NCI-H226 (cell line): ENCODE data around the gene DVL1.
"Not testable (repeated sequence)": the region's sequence is repeated elsewhere in the genome, so short reads cannot be mapped to it uniquely, and the experiment has no call there.

Experiments used
- DNase-seq: peaks from one replicate; pipeline ENCODE4 v3.0.0-alpha.2; 2015

DVL1 gene

DNA sequence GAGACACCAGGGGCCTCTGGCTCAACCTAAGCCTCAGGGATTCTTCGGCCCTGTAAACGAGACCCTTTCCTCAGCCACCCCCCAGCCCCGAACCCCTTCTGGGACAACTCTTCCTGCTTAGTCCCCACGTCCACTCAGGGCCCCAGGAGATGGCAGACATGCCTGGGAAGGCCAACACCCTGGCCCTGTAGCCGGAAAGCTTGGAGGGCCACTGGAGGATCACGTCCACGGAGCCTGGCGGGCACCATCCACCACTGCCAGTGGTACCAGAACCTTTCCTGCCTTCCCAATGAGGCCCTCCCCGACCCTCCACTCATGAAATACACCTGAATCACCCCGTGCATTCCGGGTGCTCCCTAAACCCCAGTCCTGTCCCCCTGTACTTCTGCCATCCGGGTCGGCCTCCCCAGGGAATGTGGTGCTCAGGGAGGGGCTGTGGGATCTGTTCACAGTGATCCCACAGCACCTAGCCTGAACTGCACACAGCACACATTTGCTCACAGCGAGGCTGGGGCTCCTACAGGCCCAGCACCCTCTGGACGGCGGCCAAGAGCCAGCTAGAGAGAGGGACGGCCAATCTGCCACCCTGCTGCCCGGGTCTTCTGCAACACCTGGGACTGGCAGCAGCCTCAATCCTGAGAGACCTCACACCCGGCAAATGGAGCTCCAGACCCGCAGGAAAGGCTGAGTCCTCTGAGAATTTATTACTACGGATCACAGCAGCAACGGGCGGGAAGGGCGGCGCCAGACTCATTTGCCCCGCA, 24.0 kb upstream of the DVL1 start:
- no peak for DNase-seq

DNA sequence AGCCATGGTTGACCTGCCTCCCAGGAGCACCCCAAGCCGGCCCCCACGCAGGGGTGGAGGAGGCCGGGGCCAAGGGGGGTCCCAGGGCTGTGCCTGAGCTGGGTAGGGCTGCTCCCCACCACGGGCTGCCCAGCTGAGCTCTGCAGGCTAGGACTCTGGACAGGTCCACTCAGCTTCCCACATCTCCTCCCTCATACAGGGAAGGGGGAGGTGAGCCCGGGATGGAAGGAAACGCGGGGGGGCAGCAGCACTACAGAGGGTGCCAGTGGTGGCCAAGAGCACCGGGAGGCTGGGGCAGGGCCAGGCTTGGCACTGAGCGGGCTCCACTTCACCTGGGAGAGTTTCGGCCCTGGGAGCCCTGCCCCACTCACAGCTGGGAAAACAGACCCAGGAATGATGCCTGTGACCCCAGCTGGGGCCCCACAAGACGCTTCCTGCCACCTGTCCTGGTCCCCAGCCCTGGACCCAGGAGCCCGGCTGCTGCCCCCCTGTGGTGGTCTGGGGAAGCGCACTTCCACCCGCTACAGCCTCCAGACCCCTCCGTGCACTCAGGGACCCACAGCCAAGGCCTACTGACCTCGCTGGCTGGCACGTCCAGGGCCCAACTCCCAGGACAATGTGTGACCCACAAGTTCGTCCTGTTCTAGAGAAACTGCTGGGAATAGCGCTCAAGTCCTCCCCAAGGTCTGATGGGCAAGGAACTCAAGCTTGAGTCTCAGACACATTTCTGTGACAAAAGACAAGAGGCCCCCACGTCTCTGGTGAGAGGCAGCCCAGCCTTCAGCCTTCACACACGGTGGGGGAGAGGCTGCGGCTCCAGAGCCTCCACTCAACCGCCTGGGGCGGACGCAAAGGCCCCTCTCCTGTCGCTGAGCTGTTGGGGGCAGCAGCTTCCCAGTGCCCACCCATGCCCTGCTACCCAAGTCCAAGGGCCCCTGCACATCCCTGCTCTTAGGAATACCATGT, 22.8 kb upstream of the DVL1 start:
- DNase-seq = peak; percentile 20

DNA sequence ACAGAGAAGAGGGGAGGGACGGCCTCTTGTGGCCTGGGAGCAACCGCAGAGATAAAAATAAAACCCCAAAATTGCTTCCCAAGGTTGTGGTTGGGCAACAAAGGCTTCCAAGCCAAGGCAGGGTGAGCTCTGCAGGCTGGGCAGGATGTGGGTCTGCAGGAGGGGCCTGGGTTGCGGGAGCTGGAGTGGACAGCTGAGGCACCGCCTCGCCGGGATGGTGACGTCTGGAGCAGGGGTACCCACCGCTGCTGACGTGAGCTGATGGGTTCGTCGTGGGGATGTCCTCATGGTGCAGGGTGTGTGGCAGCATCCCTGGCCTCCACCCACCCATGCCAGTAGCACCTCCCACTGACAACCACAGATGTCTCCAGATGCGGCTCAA, 22.1 kb upstream of the DVL1 start:
- DNase-seq = no peak

DNA sequence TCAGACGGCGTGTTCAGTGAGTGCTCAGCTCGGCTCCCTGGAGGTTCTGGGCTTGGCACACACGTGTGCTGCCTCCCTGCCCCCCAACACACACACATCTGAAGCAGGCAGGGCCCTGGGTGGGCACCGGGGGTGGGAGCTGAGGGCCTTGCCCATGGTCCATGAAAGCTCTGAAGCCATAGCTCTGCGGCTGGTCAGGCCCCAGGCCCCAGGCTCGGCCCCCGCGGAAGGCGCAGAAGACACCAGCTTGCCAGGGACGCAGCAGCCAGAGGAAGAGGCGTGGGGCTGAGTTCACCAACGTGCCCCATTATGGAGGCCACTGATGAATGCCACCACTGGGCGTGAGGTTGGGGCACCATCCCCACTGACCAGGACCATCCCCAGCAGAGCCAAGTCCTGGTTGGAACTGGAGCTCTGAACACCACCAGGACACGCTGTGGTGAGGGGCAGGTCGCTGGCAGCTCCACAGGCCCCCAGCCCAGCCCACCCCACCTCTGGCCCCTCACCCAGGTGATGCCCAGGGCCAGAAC, 21.6 kb upstream of the DVL1 start:
- DNase-seq = no peak

DNA sequence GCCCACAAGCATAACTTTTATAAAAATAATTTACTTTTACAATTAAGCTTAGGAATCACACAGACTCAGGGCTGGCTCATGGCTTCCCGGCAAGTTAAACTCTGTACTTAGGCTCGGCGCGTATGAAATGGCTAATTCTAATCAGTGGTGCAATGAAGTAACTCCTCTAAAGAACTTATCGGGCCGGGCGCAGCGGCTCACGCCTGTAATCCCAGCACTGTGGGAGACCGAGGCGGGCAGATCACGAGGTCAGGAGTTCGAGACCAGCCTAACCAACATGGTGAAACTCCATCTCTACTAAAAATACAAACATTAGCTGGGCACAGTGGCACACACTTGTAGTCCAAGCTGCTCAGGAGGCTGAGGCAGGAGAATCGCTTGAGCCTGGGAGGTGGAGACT, 20.9 kb upstream of the DVL1 start:
- not testable (repeated sequence) for DNase-seq

DNA sequence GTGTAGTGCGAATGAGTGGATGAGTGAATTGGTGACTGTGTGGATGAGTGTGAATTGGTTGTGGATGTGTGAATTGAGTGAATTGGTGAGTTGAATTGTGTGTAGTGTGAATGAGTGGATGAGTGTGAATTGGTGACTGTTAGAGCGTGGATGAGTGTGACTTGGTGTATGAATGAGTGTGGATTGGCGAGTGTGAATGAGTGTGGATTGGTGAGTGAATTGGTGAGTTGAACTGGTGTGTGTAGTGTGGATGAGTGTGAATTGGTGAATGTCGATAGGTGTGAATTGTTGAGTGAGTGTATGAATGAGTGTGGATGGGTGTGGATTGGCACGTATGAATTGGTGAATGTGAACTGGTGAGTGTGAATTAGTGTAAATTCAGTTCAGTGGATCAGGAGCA, 18.1 kb upstream of the DVL1 start:
- DNase-seq = no peak

DNA sequence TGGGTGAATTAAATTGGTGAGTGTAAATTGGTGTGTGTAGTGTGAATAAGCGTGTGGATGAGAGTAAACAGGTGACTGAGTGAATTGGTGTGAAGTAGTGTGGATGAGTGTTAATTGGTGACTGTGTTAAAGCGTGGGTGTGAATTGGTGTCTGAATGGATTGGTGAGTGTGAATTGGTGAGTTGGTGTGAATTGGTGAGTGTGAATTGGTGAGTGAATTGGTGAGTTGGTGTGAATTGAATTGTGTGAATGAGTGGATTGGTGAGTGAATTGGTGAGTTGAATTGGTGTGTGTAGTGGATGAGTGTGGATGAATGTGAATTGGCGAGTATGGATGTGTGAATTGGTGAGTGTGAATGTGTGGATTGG, 17.5 kb upstream of the DVL1 start:
- DNase-seq = no peak

DNA sequence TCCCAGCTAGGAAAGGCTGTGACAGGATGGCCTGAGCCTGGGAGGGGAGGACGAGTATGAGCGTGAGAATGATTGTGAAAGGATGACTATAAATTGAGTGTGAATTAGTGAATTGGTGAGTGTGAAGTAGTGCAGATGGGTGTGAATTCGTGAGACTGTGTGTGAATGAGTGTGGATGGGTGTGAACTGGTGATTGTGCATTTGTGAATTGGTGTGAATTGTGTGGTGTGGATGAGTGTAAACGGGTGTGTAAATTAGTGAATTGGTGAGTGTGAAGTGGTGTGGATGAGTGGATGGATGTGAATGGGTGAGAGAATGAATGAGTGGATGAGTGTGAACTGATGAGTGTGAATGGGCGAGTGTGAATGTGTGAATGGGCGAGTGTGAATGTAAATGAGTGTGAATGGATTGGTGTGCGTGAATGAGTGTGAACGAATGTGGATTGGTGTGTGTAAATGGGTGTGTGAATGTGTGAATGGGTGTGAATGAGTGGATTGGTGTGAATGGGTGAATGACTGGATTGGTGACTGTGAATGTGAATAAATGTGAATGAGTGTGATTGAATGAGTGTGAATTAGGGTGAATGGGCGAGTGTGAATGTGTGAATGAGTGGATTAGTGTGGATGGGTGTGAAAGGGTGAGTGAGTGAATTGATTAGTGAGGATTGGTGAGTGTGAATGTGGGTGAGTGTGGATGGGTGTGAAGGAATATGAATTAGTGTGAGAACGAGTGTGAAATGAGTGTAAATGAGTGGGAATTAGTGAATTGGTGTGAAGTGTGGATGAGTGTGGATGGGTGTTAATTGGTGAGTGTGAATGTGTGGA, 16.9 kb upstream of the DVL1 start:
- no peak for DNase-seq

DNA sequence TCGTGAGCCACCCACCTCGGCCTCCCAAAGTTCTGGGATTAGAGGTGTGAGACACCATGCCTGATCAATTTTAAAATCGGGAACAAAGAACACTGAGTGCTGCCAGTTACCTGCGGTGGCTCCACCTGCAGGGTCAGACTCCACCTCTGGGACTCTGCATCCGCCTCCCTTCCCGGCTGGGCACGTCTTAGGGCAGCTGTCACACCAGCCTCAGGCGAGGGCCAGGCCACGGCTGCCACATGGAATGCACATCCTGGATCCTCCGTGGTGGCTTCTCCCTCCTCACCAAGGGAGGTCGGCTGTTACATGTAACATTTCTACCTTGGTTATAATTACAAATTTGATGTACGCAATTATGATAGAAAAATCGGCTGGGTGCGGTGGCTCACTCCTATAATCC, 15.0 kb upstream of the DVL1 start:
- DNase-seq = no peak

DNA sequence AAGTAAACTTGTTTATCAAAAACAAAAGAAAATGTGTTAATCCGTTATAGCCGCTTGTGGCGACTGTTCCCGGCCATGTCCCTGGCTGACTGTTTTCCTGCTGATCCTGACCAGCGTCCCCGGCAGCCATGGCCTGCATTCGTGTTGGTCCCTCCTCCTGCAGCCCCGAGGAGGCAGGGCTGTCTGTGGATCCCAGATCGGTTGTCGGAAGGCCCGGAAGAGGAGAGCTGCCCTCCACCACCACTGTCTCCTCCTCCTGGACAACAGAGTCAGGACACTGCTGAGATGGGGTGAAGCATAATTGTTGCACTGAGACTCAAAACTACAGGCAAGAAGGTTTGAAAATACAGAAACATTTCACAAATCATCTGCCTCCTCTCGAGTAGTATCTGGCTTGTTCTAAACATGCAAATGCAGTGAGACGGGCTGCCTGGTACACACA, 12.8 kb upstream of the DVL1 start:
- DNase-seq = no peak

DNA sequence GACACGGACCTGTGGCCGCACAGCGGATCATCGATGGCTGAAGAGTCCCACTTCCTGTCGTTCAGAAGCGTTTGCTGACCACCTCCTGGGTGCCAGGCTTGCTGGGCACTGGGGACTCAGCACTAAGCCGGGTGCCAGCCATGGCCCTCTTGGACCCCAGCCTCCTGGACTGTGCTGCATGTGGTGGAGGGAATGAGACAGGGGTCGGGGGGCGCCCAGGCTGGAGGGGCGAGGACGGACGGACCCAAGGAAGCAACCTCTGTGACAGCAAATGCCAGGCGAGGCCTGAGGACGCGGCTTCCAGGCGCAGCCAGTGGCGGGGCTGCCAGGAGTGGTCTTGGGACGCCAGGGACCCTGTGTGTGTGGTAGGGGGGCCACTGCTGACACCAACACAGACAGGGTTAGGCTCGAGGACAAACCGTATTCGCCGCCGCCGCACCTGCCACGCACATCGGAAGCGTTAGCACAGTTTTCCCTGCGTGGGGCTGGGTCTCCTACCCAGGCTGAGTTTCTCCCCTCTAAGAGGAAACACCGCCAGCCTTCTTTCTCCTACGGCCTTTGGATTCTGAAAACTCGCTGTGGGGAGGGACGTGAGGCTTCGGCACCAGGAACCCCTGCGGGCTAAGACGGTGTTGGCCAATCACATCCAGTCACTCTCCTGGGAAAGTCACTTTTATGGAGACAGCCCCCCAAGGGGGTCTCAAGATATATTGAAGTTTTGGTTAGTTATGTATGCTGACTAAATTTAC, 12.2 kb upstream of the DVL1 start:
- no peak for DNase-seq

DNA sequence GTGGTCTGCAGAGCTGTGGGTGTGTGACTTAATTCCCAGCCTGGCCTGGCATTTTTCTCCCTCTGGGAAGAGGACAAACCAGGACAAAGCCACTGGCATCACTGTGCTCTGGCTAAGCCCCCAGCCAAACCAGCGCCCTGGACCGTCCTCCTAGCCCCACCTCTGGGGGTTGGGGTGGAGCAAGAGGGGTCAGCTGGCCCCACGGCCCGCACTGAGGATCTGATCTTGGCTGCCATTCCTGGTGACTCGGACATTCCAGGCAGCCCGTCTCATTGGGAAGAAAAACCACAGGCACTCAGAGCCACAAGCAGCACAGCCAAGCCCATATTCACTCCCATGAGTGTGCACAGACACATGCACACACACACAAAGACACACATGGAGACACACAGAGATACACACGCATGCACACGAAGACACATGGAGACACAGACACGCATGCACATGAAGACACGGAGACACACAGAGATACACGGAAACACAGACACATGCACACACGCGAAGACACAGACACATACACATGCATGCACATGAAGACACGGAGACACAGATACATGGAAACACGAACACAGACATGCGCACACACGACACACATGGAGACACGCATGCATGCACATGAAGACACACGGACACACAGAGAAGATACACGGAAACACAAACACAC, 11.4 kb upstream of the DVL1 start:
- DNase-seq = peak; percentile 88

DNA sequence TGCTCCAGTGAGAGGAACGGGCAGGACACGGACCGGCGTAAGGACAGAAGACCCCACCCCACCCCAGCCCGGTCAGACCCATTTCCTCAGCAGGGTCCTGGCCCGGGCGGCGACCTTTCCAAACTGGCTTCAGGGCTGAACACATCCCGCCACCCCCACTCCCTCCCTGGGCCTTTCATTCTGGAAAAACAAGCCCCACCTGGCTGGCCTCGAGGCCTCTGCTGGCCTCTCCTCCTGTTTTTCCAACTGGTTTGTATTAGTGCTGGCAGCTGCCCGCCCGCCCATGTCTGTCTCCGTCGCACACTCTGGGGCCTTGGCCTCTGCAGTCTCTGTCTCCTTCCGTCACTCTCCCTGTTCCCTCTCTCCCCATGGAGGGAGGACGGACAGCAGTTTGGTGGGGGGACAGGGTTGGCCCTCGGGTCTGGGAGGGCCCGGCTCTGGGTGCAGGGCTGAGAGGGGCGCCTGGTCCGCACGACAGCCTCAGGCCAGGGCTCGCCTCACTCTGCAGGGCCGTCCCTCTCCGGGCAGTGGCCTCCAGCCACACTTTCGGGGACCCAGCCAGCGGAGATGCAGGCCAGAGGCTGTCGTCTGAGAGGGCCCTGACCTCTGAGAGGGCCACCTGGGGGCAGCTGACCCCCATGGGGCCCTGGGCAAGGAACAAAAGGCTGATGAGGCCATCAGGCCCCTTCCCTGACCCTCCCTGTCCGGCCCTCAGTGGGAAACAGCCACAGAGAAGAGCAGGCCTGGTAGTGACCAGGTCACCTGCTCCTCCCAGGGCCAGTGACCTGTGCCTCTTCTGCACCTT, 10.6 kb upstream of the DVL1 start:
- DNase-seq = no peak

DNA sequence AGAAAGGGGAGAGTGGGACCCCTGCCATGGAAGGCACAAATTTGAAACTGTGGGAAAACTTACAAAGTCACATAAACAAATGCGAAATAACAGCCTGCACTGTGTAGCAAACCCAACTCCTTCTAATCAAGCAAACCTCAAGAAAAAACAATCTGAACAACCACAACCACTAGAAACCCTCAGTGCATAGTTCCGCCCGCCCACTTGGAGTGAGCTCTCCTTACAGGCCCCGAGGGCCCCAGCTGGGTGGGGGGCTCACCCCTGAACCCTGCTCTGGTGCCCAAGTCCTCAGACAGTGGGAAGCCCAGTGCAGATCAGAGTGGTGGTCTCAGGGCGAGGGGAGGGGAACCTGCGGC, 10.1 kb upstream of the DVL1 start:
- DNase-seq = no peak

DNA sequence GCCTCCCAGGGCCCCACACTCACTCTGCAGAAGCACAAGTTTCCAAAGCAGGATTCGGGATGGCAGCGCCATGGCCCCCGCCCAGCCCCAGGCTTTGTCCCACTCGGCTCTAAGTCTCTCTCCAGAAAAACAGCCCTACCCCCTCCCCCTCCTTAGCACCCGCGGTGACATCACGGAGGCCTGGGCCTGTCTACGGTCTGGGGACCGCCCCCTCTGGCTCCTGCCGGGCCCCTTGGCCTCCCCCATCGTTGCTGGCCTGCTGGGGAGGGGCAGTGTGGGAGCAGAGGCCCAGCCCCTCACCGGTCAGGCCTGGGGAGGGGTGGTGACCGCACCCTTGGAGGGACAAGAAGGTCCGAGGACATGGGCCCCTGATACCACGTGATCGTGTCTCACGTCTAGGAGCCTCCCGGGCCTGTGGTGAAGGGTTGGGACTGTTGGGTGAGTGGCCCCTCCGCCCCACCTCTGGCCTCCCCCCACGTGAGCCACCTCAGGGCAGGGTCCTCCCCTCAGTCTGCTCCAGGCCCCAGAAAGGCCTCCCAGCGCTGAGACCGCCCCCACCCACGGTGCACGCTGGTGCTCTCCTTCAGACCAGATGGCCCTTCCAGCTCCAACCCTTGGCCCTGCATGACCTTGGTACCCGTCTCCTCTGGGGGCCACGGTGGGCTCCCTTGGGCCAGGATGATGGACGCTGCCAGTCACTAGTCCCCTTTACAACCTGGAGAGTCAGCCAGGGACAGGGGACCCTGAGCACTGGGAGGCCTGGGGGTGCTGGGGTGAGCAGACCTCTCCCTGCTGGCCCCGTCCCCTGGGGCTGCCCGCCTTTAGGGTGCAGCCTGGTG, 9.4 kb upstream of the DVL1 start, which contains the start of gene MXRA8:
Gene MXRA8 (minus strand): TSS at position 123 of the 839 bp plus-strand sequence. CDS start 51 bp downstream, at position 72.
- no peak for DNase-seq

DNA sequence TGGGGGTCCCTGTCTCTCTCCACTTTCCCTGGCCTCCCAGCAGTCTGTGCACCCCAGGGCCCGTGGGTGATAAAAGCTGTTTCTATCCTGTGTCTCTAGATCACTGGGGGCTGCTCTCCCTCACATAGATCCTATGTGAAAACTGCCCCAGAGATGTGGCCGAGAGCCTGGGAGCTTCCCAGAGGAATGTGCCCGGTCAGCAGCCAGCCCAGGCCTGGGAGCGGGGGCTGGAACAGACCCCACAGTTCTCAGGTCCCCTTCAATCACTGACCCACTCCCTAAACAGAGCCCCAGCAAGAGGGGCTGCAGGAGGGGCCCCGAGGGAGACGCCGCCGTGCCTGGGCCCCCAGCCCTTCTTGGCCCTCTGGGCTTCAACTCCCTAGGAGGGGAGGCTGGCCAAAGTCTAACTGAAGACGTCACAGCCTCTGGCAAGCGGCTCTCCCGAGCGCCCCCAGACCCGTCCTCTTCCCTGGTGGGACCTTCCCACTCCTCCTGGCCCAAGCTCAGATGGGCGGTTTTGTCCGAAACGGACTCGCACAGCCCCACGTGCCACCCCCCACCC, 8.7 kb upstream of the DVL1 start:
- no peak for DNase-seq

DNA sequence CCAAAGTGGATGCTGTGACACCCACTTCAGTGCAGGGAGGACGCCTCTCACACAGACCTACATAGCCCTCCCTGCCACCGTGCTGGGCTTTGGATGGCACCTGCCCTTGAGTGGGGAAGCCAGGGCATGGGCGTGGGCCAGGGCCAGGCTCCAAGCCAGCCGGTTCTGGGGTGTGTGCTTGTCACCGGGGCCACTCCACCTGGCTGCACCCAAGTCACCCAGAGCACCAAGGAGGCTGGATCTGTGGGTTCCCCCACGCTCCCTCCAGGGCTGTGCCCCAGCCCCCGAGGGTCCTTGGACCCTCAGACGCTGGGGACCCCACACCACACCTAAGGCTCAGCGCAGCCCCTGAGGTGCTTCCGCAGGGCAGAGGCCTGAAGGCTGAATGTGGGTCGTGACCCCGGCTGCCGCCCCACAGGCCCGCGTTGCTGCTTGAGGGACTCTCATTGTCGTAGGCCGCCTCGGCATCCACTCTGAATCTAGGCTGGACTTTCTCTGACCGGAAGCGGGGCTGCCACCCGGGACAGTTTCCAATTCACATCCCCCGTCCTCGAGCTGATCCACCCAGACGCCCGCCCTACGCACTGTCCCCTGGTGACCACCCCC, 7.7 kb upstream of the DVL1 start:
- no peak for DNase-seq

DNA sequence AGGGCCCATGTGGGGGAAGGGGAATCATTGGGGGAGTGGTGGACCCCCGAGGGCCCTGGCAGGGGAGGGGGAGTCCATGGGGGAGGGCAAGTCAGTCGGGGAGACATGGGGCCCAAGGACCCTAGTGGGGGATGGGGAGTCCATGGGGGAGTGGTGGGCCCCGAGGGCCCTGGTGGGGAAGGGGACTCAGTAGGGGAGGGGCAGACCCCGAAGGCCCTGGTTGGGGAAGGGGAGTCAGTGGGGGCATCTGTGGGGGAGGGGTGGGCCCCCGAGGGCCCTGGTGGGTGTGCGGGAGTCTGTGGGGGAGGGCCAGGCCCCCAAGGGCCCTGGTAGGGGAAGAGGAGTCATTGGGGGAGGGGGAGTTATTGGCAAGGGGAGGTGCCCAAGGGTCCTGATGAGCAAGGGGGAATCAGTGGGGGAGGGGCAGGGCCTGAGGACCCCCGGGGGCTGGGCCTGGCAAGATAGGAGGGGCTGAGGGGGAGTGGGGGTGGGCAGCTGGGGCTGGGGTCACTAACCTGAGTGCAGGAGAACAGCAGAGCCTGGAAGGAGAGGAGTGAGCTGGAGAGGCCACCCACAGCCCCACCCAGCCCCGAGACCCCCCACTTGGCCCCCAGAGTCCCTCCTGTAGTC, 7.1 kb upstream of the DVL1 start:
- DNase-seq = no peak

DNA sequence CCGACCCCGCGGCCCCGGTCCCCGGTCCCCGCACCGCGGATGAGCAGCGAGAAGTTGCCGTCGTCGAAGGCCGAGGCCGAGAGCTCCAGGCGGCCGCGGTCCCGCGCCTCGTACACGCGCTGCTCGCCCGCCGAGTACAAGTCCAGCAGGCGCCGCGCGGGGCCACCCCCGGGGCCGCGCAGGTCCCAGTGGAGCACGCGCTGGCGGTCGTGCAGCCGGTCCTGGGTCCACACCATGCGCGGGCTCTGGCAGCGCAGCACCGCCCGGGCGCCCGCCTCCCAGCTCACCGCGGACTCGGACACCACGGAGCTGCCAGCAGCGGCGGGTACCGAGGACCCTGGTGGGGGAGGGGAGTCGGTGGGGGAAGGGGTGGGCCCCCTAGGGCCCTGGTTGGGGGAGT, 6.2 kb upstream of the DVL1 start:
- no peak for DNase-seq
